ENCODE data around the gene CYB5R4. TPM values are rescaled to one million over a fixed set of nuclear protein-coding genes. Genes with fewer than 3 reads are reported as not detected.

CYB5R4 gene
- total and polyA plus RNA-seq, 7 donors, result 6.1 to 20.3 (median 11.7) TPM

GRCh38 chr6:83976871-83977270 lies 117.4 kb downstream of the CYB5R4 start:
- Histone ChIP-seq H3K4me3 (no peak overlapping the region), H3K27me3 (ENCODE audit: insufficient read depth in 3 of 3, low read length in 2 of 3) (peaks cover 0 to 2% (median 0%) of the 10 kb centered on the region in 3 donors), H3K36me3 (ENCODE audit: insufficient read depth in 1 of 2, low read depth in 1 of 2) (no peaks in the 10 kb centered on the region), H3K4me1 (no peaks in the 10 kb centered on the region), H3K9me3 (peaks cover 8% of the 10 kb centered on the region), H3K27ac (no peak overlapping the region)
- TF ChIP-seq, protein P1, sequence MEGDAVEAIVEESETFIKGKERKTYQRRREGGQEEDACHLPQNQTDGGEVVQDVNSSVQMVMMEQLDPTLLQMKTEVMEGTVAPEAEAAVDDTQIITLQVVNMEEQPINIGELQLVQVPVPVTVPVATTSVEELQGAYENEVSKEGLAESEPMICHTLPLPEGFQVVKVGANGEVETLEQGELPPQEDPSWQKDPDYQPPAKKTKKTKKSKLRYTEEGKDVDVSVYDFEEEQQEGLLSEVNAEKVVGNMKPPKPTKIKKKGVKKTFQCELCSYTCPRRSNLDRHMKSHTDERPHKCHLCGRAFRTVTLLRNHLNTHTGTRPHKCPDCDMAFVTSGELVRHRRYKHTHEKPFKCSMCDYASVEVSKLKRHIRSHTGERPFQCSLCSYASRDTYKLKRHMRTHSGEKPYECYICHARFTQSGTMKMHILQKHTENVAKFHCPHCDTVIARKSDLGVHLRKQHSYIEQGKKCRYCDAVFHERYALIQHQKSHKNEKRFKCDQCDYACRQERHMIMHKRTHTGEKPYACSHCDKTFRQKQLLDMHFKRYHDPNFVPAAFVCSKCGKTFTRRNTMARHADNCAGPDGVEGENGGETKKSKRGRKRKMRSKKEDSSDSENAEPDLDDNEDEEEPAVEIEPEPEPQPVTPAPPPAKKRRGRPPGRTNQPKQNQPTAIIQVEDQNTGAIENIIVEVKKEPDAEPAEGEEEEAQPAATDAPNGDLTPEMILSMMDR (IDR thresholded peaks at IDR 0.05), result no peak
- no peak for DNase-seq
- intact Hi-C loops (cut with DNase I), result no loop called here
- WGBS, 3 donors, result 87 to 92% (median 89%) methylated on average over 8 of the region's 8 CpGs
- ATAC-seq, result no peak

GRCh38 chr6:83978324-83978734 lies 118.8 kb downstream of the CYB5R4 start:
- H3K4me3 ChIP-seq, result no peak overlapping the region
- DNase-seq (no peak), ATAC-seq (no peak)
- H3K36me3 ChIP-seq (ENCODE audit: insufficient read depth in 1 of 2, low read depth in 1 of 2), result no peaks in the 10 kb centered on the region
- peaks cover 8% of the 10 kb centered on the region for H3K9me3 ChIP-seq
- no peaks in the 10 kb centered on the region for H3K4me1 ChIP-seq
- TF ChIP-seq, protein P1 (IDR thresholded peaks at IDR 0.05), result no peak
- H3K27me3 ChIP-seq (ENCODE audit: insufficient read depth in 3 of 3, low read length in 2 of 3), result peaks cover 0 to 2% (median 0%) of the 10 kb centered on the region in 3 donors
- WGBS, 3 donors, result 29 to 39% (median 31%) methylated on average over 1 of the region's 1 CpG
- intact Hi-C loops (cut with DNase I), result no loop called here
- H3K27ac ChIP-seq, result no peak overlapping the region

DNA sequence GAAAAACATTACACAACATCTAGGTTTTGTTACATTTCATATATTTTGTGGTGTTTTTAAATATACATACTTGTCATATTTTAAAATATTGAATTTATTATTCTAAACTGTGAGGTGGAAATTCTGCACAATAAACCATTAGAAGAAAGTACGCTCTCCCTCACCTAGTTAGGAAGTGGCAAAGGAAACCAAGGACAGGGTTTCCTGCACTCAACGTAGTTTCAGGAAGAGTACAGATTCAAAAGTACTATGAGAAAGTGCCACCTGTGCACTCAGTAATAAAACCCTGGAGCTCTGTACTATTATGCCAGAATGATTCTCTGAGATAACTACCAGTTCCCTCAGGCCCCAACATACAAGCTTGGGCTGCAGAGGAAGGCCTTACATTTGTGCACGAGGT lies 119.5 kb downstream of the CYB5R4 start:
- intact Hi-C loops (cut with DNase I), result no loop called here
- TF ChIP-seq, protein P1 (IDR thresholded peaks at IDR 0.05), result no peak
- Histone ChIP-seq H3K36me3 (ENCODE audit: insufficient read depth in 1 of 2, low read depth in 1 of 2) (no peaks in the 10 kb centered on the region), H3K4me1 (no peaks in the 10 kb centered on the region), H3K27me3 (ENCODE audit: insufficient read depth in 3 of 3, low read length in 2 of 3) (peaks cover 0 to 2% (median 0%) of the 10 kb centered on the region in 3 donors), H3K27ac (no peak overlapping the region), H3K9me3 (peaks cover 8% of the 10 kb centered on the region), H3K4me3 (no peak overlapping the region)
- DNase-seq, result no peak
- no peak for ATAC-seq
- whole genome bisulfite sequencing, 3 donors, result 70 to 72% (median 70%) methylated on average over 3 of the region's 3 CpGs

- Histone ChIP-seq H3K36me3 (ENCODE audit: insufficient read depth in 1 of 2, low read depth in 1 of 2) (no peaks in the 10 kb centered on the region), H3K4me1 (no peaks in the 10 kb centered on the region), H3K9me3 (peaks cover 8% of the 10 kb centered on the region), H3K27ac (no peak overlapping the region), H3K4me3 (no peak overlapping the region), H3K27me3 (ENCODE audit: insufficient read depth in 3 of 3, low read length in 2 of 3) (no peaks in the 10 kb centered on the region)
- ATAC-seq (no peak), DNase-seq (no peak)
- intact Hi-C loops (cut with DNase I), result no loop called here
- TF ChIP-seq, protein P1 (IDR thresholded peaks at IDR 0.05), result no peak
- 45 to 100% (median 100%) methylated on average over 1 of the region's 1 CpG for WGBS, 3 donors
Observed at GRCh38 chr6:83984411-83984810, 124.9 kb downstream of the CYB5R4 start.

GRCh38 chr6:83985308-83985713 lies 125.8 kb downstream of the CYB5R4 start:
- intact Hi-C loops (cut with DNase I), result no loop called here

More at GRCh38 chr6:83985308-83985713, 125.8 kb downstream of the CYB5R4 start:
- WGBS, 3 donors, result 83 to 86% (median 83%) methylated on average over 1 of the region's 1 CpG
- ATAC-seq (no peak), DNase-seq (no peak)
- H3K4me1 ChIP-seq, result no peaks in the 10 kb centered on the region
- H3K27me3 ChIP-seq (ENCODE audit: insufficient read depth in 3 of 3, low read length in 2 of 3), result no peaks in the 10 kb centered on the region
- H3K36me3 ChIP-seq (ENCODE audit: insufficient read depth in 1 of 2, low read depth in 1 of 2), result no peaks in the 10 kb centered on the region
- TF ChIP-seq, protein P1 (IDR thresholded peaks at IDR 0.05), result no peak
- H3K4me3 ChIP-seq, result no peak overlapping the region
- no peak overlapping the region for H3K27ac ChIP-seq
- peaks cover 8% of the 10 kb centered on the region for H3K9me3 ChIP-seq
